ENCODE data around the gene MYT1. TPM values are rescaled to one million over a fixed set of nuclear protein-coding genes. Genes with fewer than 3 reads are reported as not detected.

Gene MYT1
- total and polyA plus RNA-seq, 11 donors, result 0.07 to 0.23 (median 0.09) TPM; not detected in 5

DNA sequence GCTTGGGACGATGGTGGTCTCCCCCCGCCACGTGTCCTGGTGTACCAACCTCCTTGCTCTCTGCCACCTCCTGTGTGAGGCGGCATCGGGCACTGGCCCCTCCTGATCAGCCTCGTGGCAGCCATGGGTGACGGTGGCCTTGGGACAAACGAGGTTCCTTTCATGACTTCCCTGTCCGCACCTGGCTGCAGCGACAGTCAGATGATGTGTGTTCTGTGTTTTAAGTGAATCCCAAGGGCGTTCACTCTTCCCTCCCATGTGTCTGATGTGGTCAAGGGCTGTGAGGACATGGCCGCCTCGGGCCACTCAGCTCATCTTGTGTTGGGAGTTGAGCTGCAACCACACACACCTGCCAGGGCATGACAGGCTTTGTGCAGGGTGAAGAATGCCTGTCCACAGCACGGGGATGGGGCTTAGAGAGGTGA is 60.9 kb downstream of the MYT1 start:
- H3K4me3 ChIP-seq, result no peak overlapping the region
- no peak for TF ChIP-seq POLR2A (IDR thresholded peaks at IDR 0.05)
- TF ChIP-seq, protein P1, sequence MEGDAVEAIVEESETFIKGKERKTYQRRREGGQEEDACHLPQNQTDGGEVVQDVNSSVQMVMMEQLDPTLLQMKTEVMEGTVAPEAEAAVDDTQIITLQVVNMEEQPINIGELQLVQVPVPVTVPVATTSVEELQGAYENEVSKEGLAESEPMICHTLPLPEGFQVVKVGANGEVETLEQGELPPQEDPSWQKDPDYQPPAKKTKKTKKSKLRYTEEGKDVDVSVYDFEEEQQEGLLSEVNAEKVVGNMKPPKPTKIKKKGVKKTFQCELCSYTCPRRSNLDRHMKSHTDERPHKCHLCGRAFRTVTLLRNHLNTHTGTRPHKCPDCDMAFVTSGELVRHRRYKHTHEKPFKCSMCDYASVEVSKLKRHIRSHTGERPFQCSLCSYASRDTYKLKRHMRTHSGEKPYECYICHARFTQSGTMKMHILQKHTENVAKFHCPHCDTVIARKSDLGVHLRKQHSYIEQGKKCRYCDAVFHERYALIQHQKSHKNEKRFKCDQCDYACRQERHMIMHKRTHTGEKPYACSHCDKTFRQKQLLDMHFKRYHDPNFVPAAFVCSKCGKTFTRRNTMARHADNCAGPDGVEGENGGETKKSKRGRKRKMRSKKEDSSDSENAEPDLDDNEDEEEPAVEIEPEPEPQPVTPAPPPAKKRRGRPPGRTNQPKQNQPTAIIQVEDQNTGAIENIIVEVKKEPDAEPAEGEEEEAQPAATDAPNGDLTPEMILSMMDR (IDR thresholded peaks at IDR 0.05), result no peak
- no peaks in the 10 kb centered on the region for H3K27me3 ChIP-seq
- H3K27ac ChIP-seq, result peak overlapping the region in 10 of 12 donors; percentile 0 to 73 (median 57)
- H3K9me3 ChIP-seq, result no peaks in the 10 kb centered on the region
- intact Hi-C loops (cut with DNase I), result loop anchor here in 1 of 10 donors (5.0 kb wide), 1 partner anchor 47 kb away; no protein-coding TSS in a partner anchor
- H3K4me1 ChIP-seq, result peaks cover 0 to 42% (median 33%) of the 10 kb centered on the region in 12 donors
- no peak for ATAC-seq
- WGBS, 4 donors, result 69 to 78% (median 71%) methylated on average over 13 to 14 of the region's 14 CpGs
- no peak for DNase-seq
- H3K36me3 ChIP-seq, result no peaks in the 10 kb centered on the region

DNA sequence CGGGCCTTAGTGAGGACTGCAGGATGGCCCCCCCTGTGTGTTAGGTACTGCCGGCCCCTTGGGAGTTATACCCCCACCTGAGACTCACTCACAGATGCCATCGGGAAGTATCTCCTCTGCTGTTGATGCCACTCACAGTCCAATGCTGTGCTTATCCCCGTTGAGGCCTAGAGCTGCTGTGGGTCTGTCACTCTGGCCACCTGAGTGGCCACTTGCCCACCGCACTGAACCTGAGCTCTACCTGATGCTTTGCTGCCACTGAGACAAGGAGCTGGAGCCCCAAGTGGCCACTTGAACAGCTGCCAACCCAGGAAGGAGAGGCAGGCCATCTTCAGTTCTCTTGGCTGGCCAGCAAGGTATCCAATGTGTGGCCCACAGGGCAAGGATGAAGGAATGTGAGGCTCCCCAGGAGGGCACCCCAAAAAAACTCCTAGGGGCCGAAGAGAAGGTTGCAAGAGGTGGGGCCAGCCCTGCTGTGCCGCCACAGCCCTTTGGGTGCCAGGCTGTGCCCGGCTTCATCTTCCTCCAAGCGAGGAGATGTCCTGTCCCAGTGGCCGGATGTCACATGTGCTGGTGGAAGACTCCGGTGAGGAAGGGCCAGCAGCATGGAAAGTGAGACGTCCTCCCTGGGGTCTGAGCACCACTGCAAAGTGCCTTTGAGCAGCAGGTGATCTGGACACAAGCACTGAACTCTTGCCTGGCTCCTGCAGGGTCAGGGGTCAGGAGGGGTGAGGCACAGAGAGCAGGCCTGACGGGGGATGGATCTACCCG is 61.8 kb downstream of the MYT1 start:
- H3K9me3 ChIP-seq, result no peaks in the 10 kb centered on the region
- H3K27me3 ChIP-seq, result no peaks in the 10 kb centered on the region
- TF ChIP-seq, protein P1 (IDR thresholded peaks at IDR 0.05), result no peak
- no peak for TF ChIP-seq POLR2A (IDR thresholded peaks at IDR 0.05)
- peaks cover 0 to 42% (median 33%) of the 10 kb centered on the region in 12 donors for H3K4me1 ChIP-seq
- no peak overlapping the region for H3K4me3 ChIP-seq
- H3K36me3 ChIP-seq, result no peaks in the 10 kb centered on the region
- WGBS, 4 donors, result 91 to 98% (median 94%) methylated on average over 11 to 14 of the region's 14 CpGs
- H3K27ac ChIP-seq, result no peak overlapping the region
- DNase-seq (peak in 1 of 5 donors; percentile 33), ATAC-seq (no peak)
- intact Hi-C loops (cut with DNase I), result loop anchor here in 1 of 10 donors (5.0 kb wide), 1 partner anchor 46 kb away; no protein-coding TSS in a partner anchor

DNA sequence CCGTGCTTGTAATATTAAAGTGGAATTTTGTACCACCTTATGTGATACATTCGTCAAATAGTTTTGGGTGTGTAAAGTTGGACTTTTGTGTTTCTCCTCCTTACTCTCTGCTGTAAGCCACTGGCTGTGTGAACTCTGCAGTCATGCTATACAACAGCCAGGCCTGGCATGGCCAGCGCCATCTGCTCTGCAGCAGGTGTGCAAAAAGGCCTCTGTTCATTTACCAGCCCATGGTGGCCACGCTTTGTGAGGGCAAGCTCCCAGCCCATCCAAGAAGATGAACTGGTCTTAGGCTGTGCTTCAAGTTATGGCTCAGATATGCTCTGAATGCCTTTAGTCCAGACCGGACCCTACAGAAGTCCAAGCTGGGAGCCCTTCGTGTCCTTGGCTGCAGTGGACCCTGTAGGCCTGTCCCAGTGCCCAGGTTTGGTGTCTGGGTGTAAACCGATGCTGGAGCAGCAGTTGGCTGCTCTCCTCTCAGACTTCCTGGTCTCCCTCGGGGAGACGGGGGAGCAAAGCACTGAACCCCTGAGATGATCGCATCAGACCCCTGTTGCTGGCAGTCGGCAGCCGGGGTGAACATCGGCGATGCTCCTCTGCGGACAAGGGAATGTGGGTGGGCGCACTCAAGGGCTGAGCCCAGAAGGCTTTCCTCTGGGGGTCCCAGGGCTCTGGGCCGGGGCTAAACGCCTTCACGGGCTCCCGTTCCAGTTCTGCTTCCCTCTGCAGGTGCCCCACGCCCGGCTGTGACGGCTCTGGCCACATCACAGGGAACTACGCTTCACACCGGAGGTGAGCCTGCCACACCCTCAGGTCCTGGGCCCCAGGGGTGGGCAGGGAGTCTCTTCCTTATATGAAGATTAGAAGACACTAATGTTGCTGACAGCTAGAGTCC is 62.7 kb downstream of the MYT1 start:
- Histone ChIP-seq H3K4me1 (peaks cover 0 to 40% (median 31%) of the 10 kb centered on the region in 12 donors), H3K4me3 (no peak overlapping the region), H3K27me3 (no peaks in the 10 kb centered on the region), H3K27ac (no peak overlapping the region), H3K36me3 (no peaks in the 10 kb centered on the region), H3K9me3 (no peaks in the 10 kb centered on the region)
- TF ChIP-seq, protein P1 (IDR thresholded peaks at IDR 0.05), result no peak
- no peak for TF ChIP-seq POLR2A (IDR thresholded peaks at IDR 0.05)
- intact Hi-C loops (cut with DNase I), result loop anchor here in 1 of 10 donors (5.0 kb wide), 1 partner anchor 45 kb away; no protein-coding TSS in a partner anchor
- ATAC-seq, result no peak
- DNase-seq, result peak in 2 of 5 donors; percentile 15 to 63
- 91 to 96% (median 94%) methylated on average over 17 to 25 of the region's 25 CpGs for WGBS, 4 donors
